Pancreas (tissue), 10 donors: ENCODE measurements around the gene PHYKPL. TPM values are rescaled to one million over a fixed set of nuclear protein-coding genes. Genes with fewer than 3 reads are reported as not detected.
A peak's percentile ranks its signal among the peaks of the same experiment; 100 is the strongest.
"Not testable (repeated sequence)": the region's sequence is repeated elsewhere in the genome, so short reads cannot be mapped to it uniquely, and the experiment has no call there.

Source experiments
- ATAC-seq, 4 donors: fragments of 200-7000 bp; cut with Tn5 transposase; one replicate each; pipeline versions ENCODE4 v1.8.0 to v1.9.1; 2020; ENCODE audit warnings: mild to moderate bottlenecking in 4 of 4, moderate library complexity in 4 of 4
- DNase-seq, 6 donors: peaks; one replicate each; pipeline ENCODE4 v3.0.0-alpha.2; 2020
- FAIRE-seq: peaks from 2 replicates; lab custom pipeline; 2012; peaks lifted over from hg19 to GRCh38; lab: Jason Lieb, UNC
- H3K27ac ChIP-seq, 4 donors: fragments of 200-600 bp; sonication (generic); 1 replicate in 3 of 4; 2 replicates in 1 of 4; pipeline versions ENCODE4 v1.5.0 to v1.8.0; 2020
- H3K27me3 ChIP-seq, 4 donors: fragments of 200-600 bp; one replicate each; pipeline ENCODE4 v1.8.0; 2021
- H3K36me3 ChIP-seq, 3 donors: fragments of 200-600 bp; sonication (generic) in 1 of 3; one replicate each; pipeline versions ENCODE4 v1.5.0 to v1.8.0; 2020 to 2021
- H3K4me1 ChIP-seq, 3 donors: fragments of 200-600 bp; one replicate each; pipeline ENCODE4 v1.8.0; 2021
- H3K4me3 ChIP-seq, 4 donors: fragments of 200-600 bp; sonication (generic) in 2 of 4; one replicate each; pipeline versions ENCODE4 v1.5.0 to v1.8.0; 2020 to 2021
- H3K9me3 ChIP-seq, 4 donors: fragments of 200-600 bp; one replicate each; pipeline ENCODE4 v1.8.0; 2021
- CTCF ChIP-seq, 4 donors: fragments of 200-600 bp; sonication (generic) in 3 of 4; IDR thresholded peaks; one replicate each; pipeline versions ENCODE4 v1.5.0 to v1.8.0; 2021; ENCODE audit warnings: antibody characterized with exemption in 4 of 4
- WGBS, 2 donors: extraction: QIAGEN DNeasy Blood & Tissue Kit; methylation state at CpG; one replicate each; pipeline ENCODE4 v1.1.7; 2013; 5-methylcytosine and 5-hydroxymethylcytosine counted together
- intact Hi-C, 3 donors: fragments of 100-400 bp; cut with DNase I; formaldehyde crosslinking; loops; one replicate each; pipeline versions ENCODE4 v1.11.1 to v1.14.2; 2022
- polyA plus RNA-seq, 2 donors: library from polyadenylated mRNA; stranded (reverse); fragments of 200-250 nt; gene quantifications; one replicate each; pipeline ENCODE4 v1.2.3, GENCODE V29; 2013
- total RNA-seq, 6 donors: library from RNA; stranded (reverse); fragmentation: NEBNext Ultra II Directional in 4 of 6; extraction: Animal tissue kit (Norgen Biotek cat#: 25700) in 4 of 6; gene quantifications; one replicate each; pipeline versions ENCODE4 v1.2.1 to v1.2.4, GENCODE V29; 2021 to 2023
- donor health status: healthy with polysubstance abuse.
- donor health status: DM: no; HTN: no; CAD: no; lungs with moderate emphysema.
- donor health status: DM: no; HTN: no; CAD: no.
- donor health status: control.
- donor health status: control.
- donor health status: Bipolar disorder and iron deficiency.
- donor health status: DM: yes; HTN: yes; CAD: no.
- donor health status: DM: no; HTN: no; CAD: no.
- donor health status: DM: no; HTN: no; CAD: no.
- donor health status: DM: yes; HTN: yes; CAD: no.

The PHYKPL gene
- total and polyA plus RNA-seq, 8 donors = 29.3 to 83.5 (median 39.2) TPM

GRCh38 chr5:178232920-178233429 is 373 bp upstream of the PHYKPL start:
- H3K27me3 ChIP-seq = no peaks in the 10 kb centered on the region
- WGBS, 2 donors = 75 to 78% methylated on average over 11 of the region's 11 CpGs
- peak overlapping the region; percentile 87 to 92 (median 88) for H3K4me3 ChIP-seq
- DNase-seq (peak in 1 of 6 donors; percentile 26), FAIRE-seq (no peak), ATAC-seq (no peak)
- H3K27ac ChIP-seq = peak overlapping the region; percentile 83 to 92 (median 88)
- no peak for TF ChIP-seq CTCF (IDR thresholded peaks at IDR 0.05)
- no peaks in the 10 kb centered on the region for H3K36me3 ChIP-seq
- H3K9me3 ChIP-seq = no peaks in the 10 kb centered on the region
- H3K4me1 ChIP-seq = peaks cover 0 to 29% (median 8%) of the 10 kb centered on the region in 3 donors
- intact Hi-C loops = no loop called here

GRCh38 chr5:178231539-178232123 is 971 bp downstream of the PHYKPL start:
- H3K36me3 ChIP-seq = no peaks in the 10 kb centered on the region
- no peak for FAIRE-seq
- no peaks in the 10 kb centered on the region for H3K27me3 ChIP-seq
- H3K4me1 ChIP-seq = peaks cover 0 to 20% (median 8%) of the 10 kb centered on the region in 3 donors
- peak overlapping the region; percentile 83 to 92 (median 88) for H3K27ac ChIP-seq
- H3K9me3 ChIP-seq = no peaks in the 10 kb centered on the region
- WGBS, 2 donors = 14 to 21% methylated on average over 21 of the region's 21 CpGs
- no peak for DNase-seq
- H3K4me3 ChIP-seq = peak overlapping the region; percentile 87 to 92 (median 88)
- intact Hi-C loops = no loop called here
- peak; percentile 3 to 5 (median 5) for ATAC-seq
- TF ChIP-seq CTCF (IDR thresholded peaks at IDR 0.05) = no peak

DNA sequence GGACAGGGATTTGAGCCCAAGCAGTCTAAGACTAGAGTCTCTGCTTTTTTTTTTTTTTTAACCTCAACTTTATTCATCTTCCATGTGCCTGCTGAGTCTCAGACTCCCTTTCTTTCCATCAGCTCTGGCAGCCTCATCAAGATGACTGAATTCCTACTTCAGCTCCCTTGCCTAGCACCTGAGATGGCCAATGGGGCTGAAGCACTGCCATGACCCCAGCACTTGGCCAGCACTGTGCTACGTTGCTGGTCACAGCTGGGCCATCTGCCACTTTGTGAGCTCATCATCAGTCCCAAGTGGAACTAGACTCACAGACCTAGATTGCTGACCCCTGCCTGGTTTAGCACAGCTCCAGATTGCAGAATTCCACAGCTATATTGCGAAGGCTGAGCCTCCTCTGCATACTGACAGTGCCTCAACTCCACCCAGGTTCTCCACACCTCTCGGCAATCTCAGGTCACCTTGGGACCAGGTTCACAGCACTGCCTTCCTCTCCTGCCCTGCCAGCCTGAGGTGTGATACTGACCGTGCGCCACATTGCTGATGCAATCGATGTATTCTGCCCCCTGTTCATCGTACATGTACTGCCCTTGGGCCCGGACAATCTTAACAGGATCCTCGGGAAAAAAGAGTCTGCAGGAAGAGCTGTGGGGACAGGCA is 1.6 kb downstream of the PHYKPL start:
- Histone ChIP-seq H3K27me3 (no peaks in the 10 kb centered on the region), H3K4me3 (peak overlapping the region in 3 of 4 donors; percentile 88 to 92 (median 89)), H3K9me3 (no peaks in the 10 kb centered on the region), H3K27ac (no peak overlapping the region), H3K4me1 (peaks cover 0 to 15% (median 8%) of the 10 kb centered on the region in 3 donors), H3K36me3 (no peaks in the 10 kb centered on the region)
- FAIRE-seq (no peak), DNase-seq (peak in 2 of 6 donors; percentile 46 to 60), ATAC-seq (peak in 2 of 4 donors; percentile 2 to 15)
- WGBS, 2 donors = 47 to 60% methylated on average over 9 of the region's 9 CpGs
- no peak for TF ChIP-seq CTCF (IDR thresholded peaks at IDR 0.05)
- intact Hi-C loops = no loop called here

- H3K9me3 ChIP-seq = no peaks in the 10 kb centered on the region
- peaks cover 0 to 15% (median 8%) of the 10 kb centered on the region in 3 donors for H3K4me1 ChIP-seq
- DNase-seq (peak in 1 of 6 donors; percentile 53), ATAC-seq (no peak), FAIRE-seq (no peak)
- TF ChIP-seq CTCF (IDR thresholded peaks at IDR 0.05) = no peak
- 94% methylated on average over 10 of the region's 10 CpGs for WGBS, 2 donors
- no peak overlapping the region for H3K4me3 ChIP-seq
- no peaks in the 10 kb centered on the region for H3K36me3 ChIP-seq
- no peaks in the 10 kb centered on the region for H3K27me3 ChIP-seq
- no peak overlapping the region for H3K27ac ChIP-seq
- intact Hi-C loops = no loop called here
Measured at GRCh38 chr5:178229861-178230260, 2.7 kb downstream of the PHYKPL start.

- H3K27me3 ChIP-seq, intact Hi-C loops, H3K27ac ChIP-seq, H3K9me3 ChIP-seq, FAIRE-seq, H3K4me3 ChIP-seq, H3K36me3 ChIP-seq, ATAC-seq: not testable (repeated sequence)
- H3K4me1 ChIP-seq = peaks cover 0 to 15% (median 8%) of the 10 kb centered on the region in 3 donors
- DNase-seq = peak in 1 of 6 donors; percentile 23
- WGBS, 2 donors = 96 to 97% methylated on average over 13 of the region's 13 CpGs
Measured at GRCh38 chr5:178229111-178229510, 3.5 kb downstream of the PHYKPL start.
